ENCODE results near the gene HBB.

- TF ChIP-seq POLR2A (IDR thresholded peaks at IDR 0.05): no peak
- TF ChIP-seq CTCF (IDR thresholded peaks at IDR 0.05): no peak
These were observed 20.1 kb upstream of the HBB start for GRCh38 chr11:5246772-5247471.
